Measurements from ENCODE around the gene DCLRE1C.
"Not testable (repeated sequence)": the region's sequence is repeated elsewhere in the genome, so short reads cannot be mapped to it uniquely, and the experiment has no call there.

Gene DCLRE1C

GRCh38 chr10:14954001-14954770 is at the start of gene DCLRE1C:
Gene DCLRE1C, minus strand, starts transcription at chr10:14954096. Its CDS starts 86 bp downstream, at chr10:14954010.
- H3K36me3 Mint-ChIP-seq (ENCODE audit: low read depth): peaks cover 5% of the 10 kb centered on the region
- peaks cover 55% of the 10 kb centered on the region for H3K4me1 Mint-ChIP-seq
- DNase-seq: peak; percentile 89

GRCh38 chr10:14995964-14996565 is 42.2 kb upstream of the DCLRE1C start:
- DNase-seq (no peak), ATAC-seq (no peak)
- Mint-ChIP-seq H3K9me3 (no peaks in the 10 kb centered on the region), H3K36me3 (ENCODE audit: low read depth) (no peaks in the 10 kb centered on the region), H3K4me1 (peaks cover 2% of the 10 kb centered on the region), H3K27ac (no peak overlapping the region), H3K4me3 (no peak overlapping the region), H3K27me3 (peaks cover 3% of the 10 kb centered on the region)

More at GRCh38 chr10:14954001-14954770, at the start of gene DCLRE1C:
- Mint-ChIP-seq H3K4me3 (peak within 1 kb of the TSS; percentile 87), H3K27me3 (no peaks in the 10 kb centered on the region), H3K27ac (peak within 1 kb of the TSS; percentile 96), H3K9me3 (no peaks in the 10 kb centered on the region)
- ATAC-seq: peak; percentile 95

GRCh38 chr10:14993500-14994455 is 39.9 kb upstream of the DCLRE1C start:
- not testable (repeated sequence) for H3K27ac Mint-ChIP-seq; DNase-seq; H3K4me1 Mint-ChIP-seq; H3K27me3 Mint-ChIP-seq; ATAC-seq; H3K9me3 Mint-ChIP-seq; H3K36me3 Mint-ChIP-seq (ENCODE audit: low read depth); H3K4me3 Mint-ChIP-seq

- not testable (repeated sequence) for H3K27ac Mint-ChIP-seq; H3K27me3 Mint-ChIP-seq; H3K4me3 Mint-ChIP-seq; H3K4me1 Mint-ChIP-seq; ATAC-seq; DNase-seq; H3K36me3 Mint-ChIP-seq (ENCODE audit: low read depth); H3K9me3 Mint-ChIP-seq
These were observed 38.4 kb upstream of the DCLRE1C start for GRCh38 chr10:14992336-14992735.

DNA sequence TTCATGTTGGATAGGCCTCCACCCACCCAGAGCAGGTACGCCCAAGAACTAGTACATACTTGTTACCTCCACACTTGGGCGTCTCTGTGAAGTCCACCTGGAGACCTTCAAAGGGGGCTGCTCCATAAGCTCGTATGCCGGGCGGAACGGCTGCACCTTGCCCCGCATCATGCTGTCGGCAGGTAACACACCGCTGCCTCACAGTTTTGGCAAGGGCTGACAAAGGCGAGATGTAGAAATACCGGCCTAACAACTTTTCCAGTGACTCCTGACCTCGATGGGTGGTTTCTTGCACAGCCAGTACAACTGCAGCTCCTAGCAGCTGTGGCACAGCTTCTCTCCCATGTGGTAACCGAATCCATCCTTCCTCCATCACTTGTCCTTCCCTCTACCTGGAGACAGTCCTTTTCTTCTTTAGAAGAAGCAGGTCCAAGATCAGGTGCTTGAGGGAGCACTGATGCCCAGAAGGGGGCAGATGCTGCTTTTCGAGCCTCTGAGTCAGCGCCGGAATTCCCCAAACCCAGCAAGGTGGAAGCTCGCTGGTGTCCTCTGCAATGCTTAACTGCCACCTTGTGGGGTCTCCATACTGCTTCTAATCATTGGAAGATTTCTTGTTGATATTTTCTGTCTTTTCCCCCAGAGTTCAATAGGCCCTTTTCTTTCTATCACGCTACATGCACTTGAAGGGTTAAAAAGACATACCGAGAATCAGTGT is 37.3 kb upstream of the DCLRE1C start:
- ATAC-seq; H3K9me3 Mint-ChIP-seq; H3K4me1 Mint-ChIP-seq; H3K36me3 Mint-ChIP-seq (ENCODE audit: low read depth); H3K4me3 Mint-ChIP-seq; H3K27ac Mint-ChIP-seq; H3K27me3 Mint-ChIP-seq: not testable (repeated sequence)
- peak; percentile 75 for DNase-seq

DNA sequence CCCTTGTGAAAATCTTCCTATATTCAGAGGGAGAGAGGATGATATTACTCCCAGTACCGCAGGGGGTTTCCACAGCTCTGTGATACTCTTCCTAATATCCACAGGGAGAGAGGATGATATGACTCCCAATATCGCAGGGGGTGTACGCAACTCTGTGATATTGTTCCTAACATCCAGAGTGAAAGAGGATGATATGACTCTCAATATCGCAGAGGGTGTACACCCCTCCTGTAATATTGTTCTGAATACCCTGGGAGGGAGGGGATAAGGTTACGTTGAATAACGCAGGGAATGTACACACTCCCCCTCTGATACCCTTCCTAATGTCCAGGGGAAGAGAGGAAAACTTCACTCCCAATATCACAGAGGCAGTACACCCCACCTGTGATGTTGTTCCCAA is 35.7 kb upstream of the DCLRE1C start:
- not testable (repeated sequence) for H3K4me1 Mint-ChIP-seq; H3K9me3 Mint-ChIP-seq; H3K4me3 Mint-ChIP-seq; DNase-seq; H3K27ac Mint-ChIP-seq; H3K27me3 Mint-ChIP-seq; H3K36me3 Mint-ChIP-seq (ENCODE audit: low read depth); ATAC-seq

GRCh38 chr10:14982744-14983143 is 28.8 kb upstream of the DCLRE1C start:
- Mint-ChIP-seq H3K36me3 (ENCODE audit: low read depth) (no peaks in the 10 kb centered on the region), H3K27me3 (no peaks in the 10 kb centered on the region), H3K27ac (no peak overlapping the region), H3K9me3 (no peaks in the 10 kb centered on the region), H3K4me3 (no peak overlapping the region), H3K4me1 (no peaks in the 10 kb centered on the region)
- DNase-seq (no peak), ATAC-seq (no peak)

DNA sequence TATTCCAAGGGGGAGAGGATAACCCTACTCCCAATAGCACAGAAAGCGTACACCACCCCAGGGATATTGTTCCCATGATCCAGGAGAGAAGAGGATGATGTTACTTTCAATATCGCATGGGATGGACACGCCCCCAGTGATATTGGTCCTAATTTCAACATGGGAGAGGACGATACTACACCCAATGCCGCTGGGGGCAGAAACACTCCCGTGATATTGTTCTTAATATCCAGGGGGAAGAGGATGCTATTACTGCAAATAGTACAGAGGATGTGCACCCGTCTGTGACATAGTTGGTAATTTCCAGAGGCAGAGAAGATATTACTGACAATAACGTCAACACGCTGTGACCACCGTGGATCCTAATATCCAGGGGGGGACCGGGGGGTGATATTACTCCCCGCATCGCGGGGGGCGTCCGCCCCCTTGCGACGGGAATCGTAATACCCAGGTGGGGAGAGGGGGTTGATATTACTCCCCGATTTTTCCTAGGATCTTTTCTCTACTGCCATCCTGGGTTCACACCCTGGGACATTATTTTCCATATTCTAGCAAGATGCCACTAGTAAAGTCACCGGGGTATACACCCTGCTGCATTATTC is 21.9 kb upstream of the DCLRE1C start:
- Mint-ChIP-seq H3K27ac (no peak overlapping the region), H3K36me3 (ENCODE audit: low read depth) (no peaks in the 10 kb centered on the region), H3K4me3 (no peak overlapping the region), H3K9me3 (no peaks in the 10 kb centered on the region), H3K27me3 (peaks cover 13% of the 10 kb centered on the region), H3K4me1 (no peaks in the 10 kb centered on the region)
- no peak for ATAC-seq
- DNase-seq: no peak

DNA sequence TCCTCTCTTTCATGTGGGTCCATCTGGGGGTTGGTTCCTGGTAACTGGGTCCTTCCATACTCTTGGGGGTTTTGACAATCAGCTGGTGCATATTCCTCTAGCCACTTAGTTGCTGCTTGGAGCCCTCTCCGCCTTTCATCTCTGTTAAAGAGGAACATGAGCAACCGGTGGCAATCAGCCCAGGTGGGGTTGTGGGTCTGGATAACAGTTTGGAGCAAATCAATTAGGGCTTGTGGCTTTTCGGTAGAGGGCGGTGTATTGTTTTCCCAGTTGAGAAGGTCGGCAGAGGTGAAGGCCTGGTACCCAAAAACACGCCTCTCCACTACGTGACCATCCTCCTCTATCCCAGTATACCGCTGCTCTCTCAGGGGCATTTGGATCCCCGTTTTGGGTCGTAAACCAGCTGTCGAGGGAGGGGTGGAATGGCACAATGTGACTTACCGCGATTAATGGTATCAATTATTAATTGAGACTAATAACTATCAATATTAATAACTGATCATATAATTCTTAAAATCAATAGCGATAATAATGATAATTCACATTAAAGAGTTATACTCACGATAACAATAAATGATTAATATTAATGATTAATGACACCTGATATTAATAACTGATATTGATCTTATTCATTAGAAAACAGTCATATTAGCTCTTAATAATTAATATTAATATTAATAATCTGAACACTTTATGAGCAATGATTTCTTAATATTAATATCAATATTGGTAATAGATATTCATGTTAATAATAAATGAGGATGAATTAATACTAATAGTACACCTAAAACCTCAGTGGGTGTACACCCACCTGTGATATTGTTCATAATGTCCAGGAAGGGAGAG is 20.5 kb upstream of the DCLRE1C start:
- ATAC-seq; H3K36me3 Mint-ChIP-seq (ENCODE audit: low read depth); H3K4me1 Mint-ChIP-seq; H3K27ac Mint-ChIP-seq; H3K4me3 Mint-ChIP-seq; H3K9me3 Mint-ChIP-seq; DNase-seq: not testable (repeated sequence)
- H3K27me3 Mint-ChIP-seq: peaks cover 13% of the 10 kb centered on the region

- no peaks in the 10 kb centered on the region for H3K36me3 Mint-ChIP-seq (ENCODE audit: low read depth)
These were observed 18.1 kb upstream of the DCLRE1C start for GRCh38 chr10:14971867-14972448.

DNA sequence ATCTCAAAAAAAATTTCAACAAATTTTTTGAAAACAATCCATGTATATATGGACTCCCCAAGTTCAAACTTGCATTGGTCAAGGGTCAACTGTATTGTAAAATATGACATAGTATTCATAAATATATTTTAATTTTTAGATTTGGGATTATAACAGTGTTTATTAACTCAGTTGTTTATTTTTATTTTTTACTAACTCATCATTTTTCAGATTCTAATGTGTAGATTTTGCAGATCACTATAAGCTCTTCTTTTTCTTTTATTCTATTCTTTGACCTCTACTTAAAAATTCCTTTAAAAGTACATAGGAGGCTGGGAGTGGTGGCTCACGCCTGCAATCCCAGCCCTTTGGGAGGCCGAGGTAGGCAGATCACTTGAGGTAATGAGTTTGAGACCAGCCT is 14.0 kb upstream of the DCLRE1C start:
- Mint-ChIP-seq H3K4me1 (no peaks in the 10 kb centered on the region), H3K9me3 (no peaks in the 10 kb centered on the region), H3K4me3 (no peak overlapping the region), H3K27me3 (no peaks in the 10 kb centered on the region), H3K27ac (no peak overlapping the region), H3K36me3 (ENCODE audit: low read depth) (no peaks in the 10 kb centered on the region)
- DNase-seq: no peak
- no peak for ATAC-seq

More at GRCh38 chr10:14971867-14972448, 18.1 kb upstream of the DCLRE1C start:
- peak; percentile 49 for DNase-seq
- Mint-ChIP-seq H3K4me1 (no peaks in the 10 kb centered on the region), H3K4me3 (no peak overlapping the region), H3K27ac (no peak overlapping the region), H3K9me3 (no peaks in the 10 kb centered on the region), H3K27me3 (peaks cover 13% of the 10 kb centered on the region)
- ATAC-seq: peak; percentile 59

- Mint-ChIP-seq H3K4me1 (peaks cover 32% of the 10 kb centered on the region), H3K27me3 (no peaks in the 10 kb centered on the region), H3K27ac (peak within 1 kb of the TSS; percentile 97), H3K4me3 (peak within 1 kb of the TSS; percentile 89), H3K36me3 (ENCODE audit: low read depth) (no peaks in the 10 kb centered on the region), H3K9me3 (no peaks in the 10 kb centered on the region)
- DNase-seq: peak; percentile 97
- ATAC-seq: peak; percentile 91
These were observed 5.5 kb upstream of the DCLRE1C start, which contains the start of gene MEIG1 for GRCh38 chr10:14959221-14960057. Gene MEIG1, plus strand, starts transcription at chr10:14959388. Its CDS starts 7,081 bp downstream, at chr10:14966469.
